Glomerular visceral epithelial cell (primary cell): ENCODE measurements around the gene PPP1R14B.

Experiments used
- DNase-seq: peaks from one replicate; pipeline ENCODE4 v3.0.0-alpha.2; 2016; ENCODE audit errors: extremely low spot score

PPP1R14B gene

GRCh38 chr11:64210301-64211020 lies 36.3 kb downstream of the PPP1R14B start:
- no peak for DNase-seq

DNA sequence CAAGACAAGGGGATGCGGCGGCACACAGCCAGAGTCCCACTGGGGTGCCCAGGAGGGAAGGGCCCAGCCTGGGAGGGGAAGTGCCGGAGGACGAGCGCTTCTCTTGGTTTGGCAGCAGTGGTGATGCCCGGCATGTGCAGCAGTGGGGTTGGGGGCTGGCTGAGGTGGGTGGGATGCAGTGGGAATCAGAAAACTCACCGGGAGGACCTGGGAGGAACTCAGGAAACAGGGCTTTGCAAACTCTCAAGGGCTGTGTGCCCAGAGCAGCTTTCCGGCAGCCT lies 37.2 kb downstream of the PPP1R14B start:
- DNase-seq: no peak

GRCh38 chr11:64208796-64209562 lies 37.8 kb downstream of the PPP1R14B start:
- no peak for DNase-seq

GRCh38 chr11:64208086-64208795 lies 38.5 kb downstream of the PPP1R14B start:
- no peak for DNase-seq

DNA sequence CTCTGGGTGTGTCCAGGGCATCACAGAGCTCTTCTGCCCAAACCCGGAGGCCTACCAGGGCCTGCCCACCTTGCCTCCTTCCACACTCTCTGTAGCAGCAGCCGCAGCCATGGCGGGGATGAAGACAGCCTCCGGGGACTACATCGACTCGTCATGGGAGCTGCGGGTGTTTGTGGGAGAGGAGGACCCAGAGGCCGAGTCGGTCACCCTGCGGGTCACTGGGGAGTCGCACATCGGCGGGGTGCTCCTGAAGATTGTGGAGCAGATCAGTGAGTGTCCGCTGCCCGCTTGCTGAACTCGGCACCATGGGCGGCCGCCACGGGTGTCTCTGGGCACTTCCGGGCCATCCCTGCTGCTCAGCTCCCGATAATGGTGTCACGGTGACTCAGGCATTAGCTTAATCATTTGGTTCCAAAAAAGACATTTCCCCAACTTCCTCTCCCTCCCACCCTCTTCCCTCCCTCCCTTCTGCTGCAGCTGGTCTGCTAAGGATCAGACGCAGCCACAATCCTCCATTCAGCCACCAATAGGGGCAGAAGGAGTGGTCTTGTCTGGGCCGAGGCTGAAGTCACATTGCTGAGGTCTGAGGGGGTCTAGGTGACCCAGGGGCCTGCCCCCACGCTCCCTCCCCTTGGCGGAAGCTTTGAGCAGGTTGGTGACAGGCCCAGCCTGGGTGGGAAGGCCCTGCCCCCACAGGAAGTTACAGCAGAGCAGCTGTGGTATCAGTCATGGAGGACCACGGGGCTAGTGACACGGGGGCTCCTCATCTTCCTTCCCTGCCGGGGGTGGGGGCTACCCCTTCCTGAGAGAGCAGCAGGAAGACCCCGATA lies 39.3 kb downstream of the PPP1R14B start:
- peak; percentile 35 for DNase-seq

DNA sequence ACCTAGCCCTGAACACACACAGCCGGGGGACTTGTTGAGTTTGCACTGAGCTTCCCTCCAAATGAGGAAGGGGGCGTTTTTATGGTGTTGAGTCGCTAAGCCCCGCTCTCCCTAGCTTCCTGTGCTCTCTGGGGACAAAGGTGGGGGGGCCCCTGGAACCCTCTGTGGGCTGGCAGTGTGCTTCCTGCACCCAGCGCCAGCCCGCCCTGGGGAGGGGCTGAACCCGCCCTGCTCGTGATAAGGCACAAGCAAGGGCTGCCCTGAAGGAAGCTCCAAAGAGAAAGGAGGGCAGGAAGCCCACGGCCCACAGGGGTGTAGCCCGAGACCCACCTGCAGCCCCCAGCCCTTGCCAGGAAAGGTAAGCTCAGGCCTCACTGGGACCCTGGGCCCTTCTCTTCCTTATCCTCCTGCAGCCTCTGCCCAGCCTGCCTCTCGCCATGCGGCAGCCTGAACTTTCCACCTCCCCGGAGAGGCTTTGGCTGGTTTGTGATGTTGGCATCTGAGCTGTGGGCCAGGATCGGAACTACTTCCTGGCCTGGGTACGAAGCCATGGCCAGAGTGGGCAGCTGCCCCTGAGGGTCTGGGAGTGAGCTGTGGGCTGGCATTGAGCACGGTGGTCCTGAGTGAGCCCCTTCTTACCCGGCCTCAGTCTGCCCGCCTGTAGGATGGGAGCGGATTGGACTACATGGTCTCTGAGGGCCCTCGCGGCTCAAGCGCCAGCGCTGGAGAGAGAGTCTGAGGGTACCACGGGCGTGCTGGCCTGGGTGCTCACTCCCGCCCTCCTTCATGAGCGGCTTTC lies 40.1 kb downstream of the PPP1R14B start, which contains the start of gene FERMT3:
TSS of gene FERMT3 (plus strand) at position 265 of the 799 bp plus-strand sequence. CDS start 644 bp downstream, outside the sequence.
- DNase-seq: no peak

GRCh38 chr11:64204464-64204989 lies 42.2 kb downstream of the PPP1R14B start:
- peak; percentile 92 for DNase-seq

DNA sequence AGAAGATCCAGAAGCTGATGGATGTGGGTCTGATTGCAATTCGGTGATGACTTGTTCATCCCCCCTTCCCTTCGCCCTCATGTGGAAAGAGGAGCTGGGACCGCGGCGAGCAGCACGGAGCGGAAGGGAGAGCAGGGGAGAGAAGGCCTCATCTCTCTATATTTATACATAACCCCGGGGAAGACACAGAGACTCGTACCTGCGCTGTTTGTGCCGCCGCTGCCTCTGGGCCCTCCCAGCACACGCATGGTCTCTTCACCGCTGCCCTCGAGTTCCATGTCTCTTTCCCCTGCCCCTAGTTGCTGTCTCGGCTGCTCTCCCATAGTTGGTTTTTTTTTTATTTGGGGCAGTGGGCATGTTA lies 42.7 kb downstream of the PPP1R14B start:
- DNase-seq: no peak

- DNase-seq: no peak
Measured at GRCh38 chr11:64203421-64204079, 43.2 kb downstream of the PPP1R14B start.

GRCh38 chr11:64202992-64203391 lies 43.8 kb downstream of the PPP1R14B start:
- no peak for DNase-seq

DNA sequence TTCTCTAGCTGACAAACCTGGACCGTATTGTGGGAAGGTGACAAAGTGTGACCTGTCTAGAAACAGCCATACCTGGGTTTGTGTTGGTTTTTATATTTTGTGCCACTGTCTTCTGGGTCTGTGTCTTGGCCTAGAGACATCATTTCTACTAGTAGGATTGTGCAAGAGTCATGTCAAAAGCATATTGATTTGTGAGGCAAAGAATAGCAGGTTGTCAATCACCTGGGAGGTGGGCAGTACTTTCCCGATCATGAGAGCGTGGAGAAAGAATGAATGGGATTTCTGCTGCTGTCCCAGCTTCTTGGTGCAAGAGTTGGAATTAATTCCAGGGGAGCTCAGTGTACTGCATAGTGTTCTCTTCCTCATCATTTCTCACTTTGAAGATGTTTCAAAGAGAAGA lies 45.2 kb downstream of the PPP1R14B start:
- DNase-seq: no peak

DNA sequence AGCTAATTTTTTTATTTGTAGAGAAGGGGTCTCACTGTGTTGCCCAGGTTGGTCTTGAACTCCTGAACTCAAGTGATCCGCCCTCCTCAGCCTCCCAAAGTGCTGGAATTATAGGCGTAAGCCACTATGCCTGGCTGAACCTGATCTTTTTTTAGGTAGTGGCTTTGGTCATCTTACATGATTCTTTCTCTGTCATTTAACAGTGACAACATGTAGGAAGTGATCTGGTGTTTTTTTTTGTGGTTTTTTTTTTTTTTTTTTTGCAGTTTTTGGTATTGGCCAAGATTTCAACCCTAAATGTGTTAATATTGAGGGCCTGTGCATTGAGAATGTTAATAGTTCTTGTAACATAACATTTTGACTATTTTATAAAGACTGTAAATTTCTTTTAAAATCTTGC lies 48.2 kb downstream of the PPP1R14B start:
- DNase-seq: no peak

- no peak for DNase-seq
Measured at GRCh38 chr11:64196626-64197025, 50.1 kb downstream of the PPP1R14B start.
